GM10266 (cell line): ENCODE measurements around the gene NUDT19.

Experiments
- DNase-seq: peaks from one replicate; pipeline ENCODE4 v3.0.0; 2012; ENCODE audit errors: extremely low spot score
- CTCF ChIP-seq: IDR thresholded peaks from 2 replicates; pipeline ENCODE4 v1.5.1; 2012; ENCODE audit warnings: mild to moderate bottlenecking, low read depth; ENCODE audit not compliant: control insufficient read depth, insufficient read depth; ENCODE audit errors: missing control alignments

Gene NUDT19

GRCh38 chr19:32676186-32676894 lies 15.3 kb upstream of the NUDT19 start:
- no peak for DNase-seq
- no peak for TF ChIP-seq CTCF

GRCh38 chr19:32676895-32677359 lies 14.7 kb upstream of the NUDT19 start:
- no peak for TF ChIP-seq CTCF
- DNase-seq: no peak

- DNase-seq: no peak
- no peak for TF ChIP-seq CTCF
Observed at GRCh38 chr19:32677657-32678056, 14.0 kb upstream of the NUDT19 start.

- no peak for TF ChIP-seq CTCF
Observed at GRCh38 chr19:32680986-32681385, 10.6 kb upstream of the NUDT19 start.

GRCh38 chr19:32682317-32682716 lies 9.3 kb upstream of the NUDT19 start:
- TF ChIP-seq CTCF: no peak
- DNase-seq: no peak

More at GRCh38 chr19:32680986-32681385, 10.6 kb upstream of the NUDT19 start:
- no peak for DNase-seq

GRCh38 chr19:32686847-32687475 lies 4.7 kb upstream of the NUDT19 start:
- no peak for TF ChIP-seq CTCF
- no peak for DNase-seq

GRCh38 chr19:32687681-32688080 lies 3.9 kb upstream of the NUDT19 start:
- TF ChIP-seq CTCF: no peak
- DNase-seq: no peak
